OCI-LY7 (cell line): ENCODE results near the gene PSMC3.

ENCODE experiments used
- CTCF ChIP-seq: fragments of 200-600 bp; sonication (generic); conservative IDR thresholded peaks from 2 replicates; pipeline ENCODE4 v1.5.1; 2014; ENCODE audit warnings: mild to moderate bottlenecking, antibody characterized with exemption, low read length, moderate library complexity, mixed read lengths
- EZH2phosphoT487 ChIP-seq: fragments of 200-600 bp; sonication (generic); IDR thresholded peaks from 2 replicates; pipeline ENCODE4 v1.6.1; 2018; ENCODE audit warnings: low read depth, borderline replicate concordance, mild to moderate bottlenecking, mixed run types, antibody characterized with exemption, low read length, moderate library complexity, mixed read lengths

GRCh38 chr11:47443028-47443700, 16.9 kb upstream of the PSMC3 start:
- TF ChIP-seq CTCF (peak; percentile 68), EZH2phosphoT487 (no peak)
